NCI-H510A (cell line): ENCODE results near the gene RELN.
"Not testable (repeated sequence)": the region's sequence is repeated elsewhere in the genome, so short reads cannot be mapped to it uniquely, and the experiment has no call there.

Source experiments
- DNase-seq: peaks from one replicate; lab custom pipeline; 2025; lab: John Stamatoyannopoulos, UW

RELN gene

DNA sequence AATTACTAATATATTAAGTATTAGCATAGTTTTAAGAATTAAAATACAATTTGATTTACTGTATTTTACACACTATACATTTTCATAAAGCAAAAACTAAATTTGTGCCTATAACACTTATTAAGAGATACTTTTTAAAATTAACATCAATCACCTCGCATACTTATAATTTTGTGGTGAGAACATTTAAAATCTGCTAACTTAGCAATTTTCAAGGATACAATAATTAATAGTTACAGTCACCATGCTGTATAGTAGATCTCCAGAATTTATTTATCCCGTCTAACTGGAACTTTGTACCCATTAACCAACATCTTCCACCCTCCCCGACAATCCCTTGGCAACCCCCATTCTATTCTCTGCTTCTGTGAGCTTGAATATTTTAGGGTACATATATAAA, 47.5 kb downstream of the RELN start:
- DNase-seq = no peak

DNA sequence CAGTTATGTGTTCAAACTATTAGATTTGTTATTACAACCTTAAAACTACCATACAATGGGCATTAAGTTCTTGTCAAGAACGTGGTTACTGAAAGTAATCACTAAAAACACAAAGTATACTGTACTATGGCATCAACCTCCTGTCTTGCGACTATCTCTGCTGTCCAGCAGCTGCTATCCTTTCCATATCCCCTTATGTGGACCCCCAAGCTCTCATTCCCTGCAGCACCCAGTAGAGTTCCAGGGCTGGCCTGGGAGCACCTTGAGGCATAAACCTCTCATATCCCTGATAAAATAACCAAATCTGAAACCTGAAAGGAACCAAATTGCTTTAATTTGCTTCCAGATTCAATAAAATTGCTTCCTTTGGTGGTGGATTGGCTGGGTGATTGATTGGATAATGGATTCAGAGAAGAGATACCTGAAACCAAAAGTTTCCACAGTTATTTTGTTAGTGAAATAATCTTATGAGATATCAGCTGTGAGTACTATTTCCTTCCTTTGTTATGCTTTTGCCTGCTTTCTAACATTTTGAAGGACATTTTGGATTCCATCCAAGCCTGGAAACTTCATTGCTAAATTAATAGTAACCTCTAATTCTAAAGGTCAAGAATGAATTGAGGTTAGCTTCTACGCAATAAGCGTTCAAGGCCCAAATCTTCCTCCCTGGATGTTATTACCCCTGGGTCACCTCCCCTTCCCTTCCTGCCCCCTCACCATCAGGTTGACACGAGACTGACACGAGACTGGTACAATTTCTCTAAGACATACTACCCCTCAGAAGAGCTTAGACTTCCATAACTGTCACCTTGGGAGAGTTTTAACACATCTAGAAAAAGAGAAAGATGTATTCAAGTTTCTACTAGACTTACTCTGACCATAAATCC, 48.8 kb downstream of the RELN start:
- DNase-seq = no peak

DNA sequence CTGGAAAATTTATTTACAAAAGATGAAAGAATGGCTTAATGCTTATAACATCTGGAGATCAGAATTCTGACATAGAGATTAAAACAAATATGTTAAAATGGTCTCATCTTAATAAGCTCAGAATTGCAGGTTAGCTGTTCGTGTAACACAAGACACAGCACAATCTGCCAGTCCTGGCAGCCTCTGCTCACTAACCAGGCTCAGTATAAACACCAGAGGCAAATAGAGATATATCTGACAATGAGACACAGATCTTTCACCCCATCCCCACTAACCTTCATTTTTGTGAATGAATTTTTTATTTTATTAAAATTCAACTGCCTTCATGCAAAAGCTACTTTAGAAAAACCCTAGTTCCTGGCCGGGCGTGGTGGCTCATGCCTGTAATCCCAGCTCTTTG, 51.8 kb downstream of the RELN start:
- DNase-seq = no peak

DNA sequence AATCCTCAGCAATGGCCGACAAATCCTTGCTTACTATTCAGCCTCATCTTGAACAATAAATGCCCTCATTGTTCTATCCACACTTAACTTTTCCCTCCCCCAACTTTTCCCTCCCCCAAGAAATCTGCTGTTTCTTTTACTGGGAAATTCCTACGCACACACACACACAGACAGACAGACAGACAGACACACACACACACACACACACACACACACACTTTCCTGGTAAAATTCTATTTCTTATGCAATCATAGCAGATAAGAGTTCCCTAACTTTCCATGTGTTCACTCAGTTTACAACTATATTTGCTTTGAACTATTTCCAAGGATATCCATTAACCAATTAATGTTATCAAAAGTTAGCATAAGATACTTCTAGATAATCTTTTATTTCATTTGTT, 52.9 kb downstream of the RELN start:
- no peak for DNase-seq

DNA sequence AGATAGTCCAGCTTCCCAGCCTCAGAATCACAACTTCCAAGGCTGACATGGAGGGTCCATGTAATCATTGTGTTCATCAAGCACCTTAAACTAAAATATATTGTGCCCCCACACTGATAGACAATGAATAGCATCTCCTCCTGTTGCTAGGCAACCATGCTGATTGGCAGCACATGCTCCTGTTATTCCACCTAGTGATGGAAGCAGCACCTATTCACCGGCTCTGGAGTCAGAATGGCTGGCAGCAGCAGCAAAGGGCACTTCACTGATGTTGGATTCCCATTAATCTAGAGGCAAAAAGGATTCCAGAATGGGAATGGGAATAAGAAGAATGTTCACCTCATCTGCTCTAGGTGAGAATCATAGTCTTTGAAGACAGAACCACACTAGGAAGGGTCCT, 55.0 kb downstream of the RELN start:
- no peak for DNase-seq

DNA sequence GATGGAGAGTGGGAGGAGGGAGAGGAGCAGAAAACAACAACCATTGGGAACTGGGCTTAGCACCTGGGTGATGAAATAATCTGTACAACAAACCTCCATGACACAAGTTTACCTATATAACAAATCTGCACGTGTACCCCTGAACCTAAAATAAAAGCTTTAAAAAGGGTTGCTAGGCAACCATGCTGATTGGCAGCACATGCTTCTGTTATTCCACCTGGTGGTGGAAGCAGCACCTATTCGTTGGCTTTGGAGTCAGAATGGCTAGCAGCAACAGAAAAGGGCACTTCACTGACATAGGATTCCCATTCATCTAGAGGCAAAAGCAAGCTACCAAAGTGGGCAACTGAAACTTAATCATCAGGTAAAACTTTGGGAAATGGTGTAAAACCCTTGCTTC, 57.1 kb downstream of the RELN start:
- no peak for DNase-seq

DNA sequence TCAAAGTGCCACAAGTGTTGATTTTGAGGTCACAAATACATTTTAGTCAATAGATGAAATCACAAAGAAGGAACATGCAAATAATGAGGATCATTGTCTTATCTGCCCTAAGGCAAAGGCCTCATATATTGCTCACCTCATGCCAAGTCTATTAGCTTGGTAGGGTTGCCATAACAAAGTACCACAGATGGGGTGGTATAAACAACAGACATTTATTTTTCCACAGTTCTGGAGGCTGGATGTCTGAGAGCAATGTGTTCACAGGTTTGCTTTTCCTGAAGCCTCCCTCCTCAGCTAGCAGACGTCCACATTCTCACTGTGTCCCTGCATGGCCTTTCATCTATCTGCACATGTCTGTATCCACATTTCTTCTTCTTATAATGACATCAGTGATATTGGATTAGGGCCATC, 59.6 kb downstream of the RELN start:
- DNase-seq = no peak

DNA sequence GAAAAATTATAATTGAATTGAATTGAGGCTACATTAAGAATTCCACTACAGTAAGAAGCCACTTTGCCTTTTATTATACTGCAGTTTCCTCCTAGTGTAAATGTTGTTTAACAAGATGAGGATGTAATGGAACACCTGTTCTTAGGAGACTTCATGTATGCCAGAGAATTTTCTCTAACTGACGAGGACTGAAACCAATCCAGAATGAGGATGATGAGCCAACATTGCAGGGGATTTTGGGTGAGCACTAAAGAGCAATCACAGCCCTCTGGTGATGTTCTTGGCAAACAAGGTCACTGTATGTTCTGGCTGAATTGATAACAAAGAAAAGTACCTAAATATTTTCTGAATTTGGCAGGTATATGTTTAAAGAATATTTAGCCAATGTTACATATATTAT, 60.9 kb downstream of the RELN start:
- DNase-seq = no peak

DNA sequence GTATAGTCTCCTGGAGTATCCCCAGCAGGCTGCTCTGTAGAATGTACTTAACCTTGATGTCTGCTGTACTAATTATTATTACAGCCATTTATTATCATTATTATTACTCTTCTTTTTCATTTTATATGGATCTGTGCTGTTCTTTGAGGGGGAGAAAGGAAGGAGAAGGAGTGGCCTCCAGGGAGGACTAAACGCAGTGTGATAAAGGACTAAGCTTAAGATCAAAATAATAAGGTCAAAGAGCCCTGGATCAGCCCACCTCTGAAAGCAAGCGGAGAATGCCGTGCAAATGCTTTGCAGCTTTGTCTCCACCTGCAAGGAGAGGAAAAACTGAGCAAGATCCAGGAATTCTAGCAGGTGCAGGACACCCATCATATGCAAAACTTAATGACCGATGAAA, 65.3 kb downstream of the RELN start:
- DNase-seq = no peak

DNA sequence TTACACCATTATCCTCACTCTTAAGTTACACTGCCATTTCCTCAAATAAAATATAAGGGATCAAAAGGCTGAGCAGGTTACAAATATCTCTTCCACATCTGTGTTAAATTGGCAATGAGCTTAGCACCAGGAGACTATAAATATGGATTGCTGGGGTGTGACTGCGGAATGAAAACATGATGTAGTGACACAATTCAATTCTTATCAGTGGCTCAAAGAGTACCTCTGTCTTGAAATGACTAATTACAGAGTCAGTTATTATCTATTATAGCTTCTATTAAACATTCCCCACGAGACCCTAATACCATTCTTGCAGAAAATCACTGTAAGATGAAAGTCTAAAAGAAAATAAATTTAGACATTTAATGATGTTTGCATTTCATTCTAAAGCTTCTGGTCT, 67.1 kb downstream of the RELN start:
- DNase-seq = no peak

DNA sequence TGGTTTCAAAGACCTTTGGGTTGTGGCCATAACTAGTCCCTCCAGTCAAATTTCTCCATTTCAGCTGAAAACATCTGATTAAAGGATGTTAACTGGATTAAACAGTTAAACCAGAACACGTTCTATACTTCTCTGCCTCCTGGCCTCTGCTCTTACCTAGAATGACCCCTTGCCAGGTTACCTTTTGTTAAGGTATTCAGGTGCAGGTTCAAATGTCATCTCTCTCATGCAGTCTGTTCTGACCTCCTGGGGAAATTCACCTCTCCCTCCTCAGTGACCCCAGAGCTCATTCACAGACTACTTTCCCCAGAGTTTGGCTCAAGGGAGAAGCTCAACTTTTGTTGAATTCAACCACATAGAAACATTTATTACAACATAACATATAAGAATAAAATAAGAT, 67.8 kb downstream of the RELN start:
- DNase-seq = no peak

DNA sequence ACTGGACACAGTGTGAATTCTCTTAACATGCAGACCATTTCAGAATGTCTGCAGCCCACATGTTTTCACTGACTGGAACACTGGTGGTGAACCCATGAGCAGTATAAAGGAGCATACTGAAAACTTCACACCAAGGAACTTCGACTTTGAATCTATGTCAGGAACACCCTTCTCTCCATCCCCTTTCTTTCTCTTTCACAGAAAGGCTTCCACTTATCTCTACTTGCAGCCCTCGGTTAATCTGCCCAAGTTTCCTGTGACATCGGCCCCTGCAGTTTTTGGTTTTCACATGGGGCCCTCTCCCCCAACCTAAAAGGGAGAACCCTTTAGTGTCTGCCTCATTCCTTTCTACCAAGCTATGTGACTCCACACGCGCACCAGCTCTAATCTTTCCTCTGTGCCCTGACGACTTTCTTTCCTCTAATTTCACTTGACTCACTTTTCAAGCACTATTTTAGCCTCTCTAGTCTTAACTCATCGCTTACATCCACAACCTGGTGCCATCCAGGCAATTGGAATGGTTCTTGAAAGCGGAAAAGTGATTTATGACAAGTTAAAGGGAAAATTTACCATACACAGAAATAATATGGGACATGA, 70.1 kb downstream of the RELN start:
- DNase-seq = no peak

DNA sequence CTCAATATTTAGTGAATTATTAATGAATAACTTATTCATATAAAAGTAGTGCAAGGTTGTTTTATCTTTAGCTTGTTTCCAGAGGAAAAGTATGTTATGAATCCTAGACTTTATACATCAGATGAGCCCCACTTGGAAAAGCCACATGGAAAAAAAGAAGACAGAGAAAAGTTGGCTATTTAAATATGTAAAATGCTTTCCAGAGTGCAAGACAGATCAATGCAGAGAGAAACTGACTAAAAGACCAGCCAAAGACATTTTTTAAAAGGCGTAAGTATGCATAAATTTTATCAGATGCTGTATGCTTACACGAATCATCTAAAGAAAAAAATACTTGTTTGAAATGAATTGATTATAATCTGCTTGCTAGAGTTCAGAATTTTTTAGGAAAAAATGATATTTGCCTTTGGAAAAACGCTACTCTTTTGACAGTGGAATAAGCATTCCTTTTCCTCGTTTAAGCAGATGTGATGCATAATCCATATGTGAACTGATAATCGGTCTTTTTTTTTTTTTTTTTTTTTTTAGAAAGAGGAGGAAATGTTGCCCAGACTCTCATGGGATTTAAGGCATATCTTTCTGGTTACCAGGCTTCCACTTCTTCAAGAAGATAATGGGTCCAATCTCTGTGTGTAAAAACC, 70.7 kb downstream of the RELN start:
- DNase-seq = no peak

DNA sequence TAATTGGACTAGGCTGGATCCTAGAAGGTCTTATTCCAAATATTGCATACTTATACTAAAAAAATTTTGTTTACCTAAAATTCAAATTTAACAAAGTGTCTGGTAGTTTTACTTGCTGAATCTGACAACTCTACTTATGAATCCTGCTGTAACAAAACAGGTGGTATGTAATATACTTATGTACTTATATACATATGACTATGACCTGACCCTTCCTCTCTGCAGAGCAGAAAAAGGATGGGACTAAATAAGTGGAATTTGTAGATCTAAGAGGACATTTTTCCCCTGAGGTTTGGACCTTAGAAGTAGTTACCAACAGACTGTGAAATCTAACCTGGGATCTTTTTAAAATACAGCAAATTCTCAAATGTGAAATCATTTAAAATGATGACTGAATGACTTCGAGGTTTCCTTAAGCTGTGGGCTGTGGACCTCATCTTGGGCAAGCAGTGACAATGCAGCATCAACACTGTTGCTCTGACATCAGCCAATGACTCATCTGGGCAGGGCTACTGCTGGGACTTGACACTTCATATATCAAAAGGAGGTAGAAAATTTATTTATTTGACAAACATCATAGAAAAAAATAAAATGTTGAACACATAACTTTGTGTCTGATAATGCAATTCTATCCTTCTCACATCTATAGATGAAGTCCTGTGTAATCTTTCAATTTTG, 73.6 kb downstream of the RELN start:
- no peak for DNase-seq

DNA sequence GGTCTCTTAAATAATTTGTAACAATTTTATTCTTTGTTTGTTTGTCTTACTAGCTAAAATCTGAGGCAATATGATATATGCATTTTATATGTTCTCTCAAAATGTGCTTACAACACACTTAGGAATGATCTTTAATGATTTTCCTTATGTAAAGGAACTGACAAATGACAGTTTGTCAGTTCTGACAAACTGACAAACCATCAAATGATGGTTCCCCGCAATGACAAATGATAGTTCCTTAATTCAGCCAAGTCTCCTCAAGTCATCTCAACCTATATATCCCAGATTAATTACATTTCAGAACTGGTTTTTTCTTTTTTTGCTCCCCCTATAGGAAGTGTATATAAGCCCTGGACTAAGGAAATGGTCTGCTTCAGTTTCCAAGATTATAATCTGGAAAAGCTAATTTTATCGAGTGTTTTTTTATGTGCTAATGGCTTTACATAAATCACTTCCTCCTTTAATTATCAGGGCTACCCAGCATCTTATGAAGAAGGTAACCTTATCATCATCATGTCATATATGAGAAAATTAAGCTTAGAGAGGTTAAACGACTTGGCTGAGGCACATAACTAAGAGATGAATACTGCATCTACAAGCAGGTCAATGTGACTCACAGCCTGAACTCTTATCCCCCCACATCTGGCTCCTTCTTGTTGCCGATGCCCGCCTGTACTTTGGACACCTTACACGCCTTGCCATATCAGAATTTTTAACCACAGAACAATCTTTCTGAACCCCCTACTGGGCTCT, 75.1 kb downstream of the RELN start:
- DNase-seq = no peak

DNA sequence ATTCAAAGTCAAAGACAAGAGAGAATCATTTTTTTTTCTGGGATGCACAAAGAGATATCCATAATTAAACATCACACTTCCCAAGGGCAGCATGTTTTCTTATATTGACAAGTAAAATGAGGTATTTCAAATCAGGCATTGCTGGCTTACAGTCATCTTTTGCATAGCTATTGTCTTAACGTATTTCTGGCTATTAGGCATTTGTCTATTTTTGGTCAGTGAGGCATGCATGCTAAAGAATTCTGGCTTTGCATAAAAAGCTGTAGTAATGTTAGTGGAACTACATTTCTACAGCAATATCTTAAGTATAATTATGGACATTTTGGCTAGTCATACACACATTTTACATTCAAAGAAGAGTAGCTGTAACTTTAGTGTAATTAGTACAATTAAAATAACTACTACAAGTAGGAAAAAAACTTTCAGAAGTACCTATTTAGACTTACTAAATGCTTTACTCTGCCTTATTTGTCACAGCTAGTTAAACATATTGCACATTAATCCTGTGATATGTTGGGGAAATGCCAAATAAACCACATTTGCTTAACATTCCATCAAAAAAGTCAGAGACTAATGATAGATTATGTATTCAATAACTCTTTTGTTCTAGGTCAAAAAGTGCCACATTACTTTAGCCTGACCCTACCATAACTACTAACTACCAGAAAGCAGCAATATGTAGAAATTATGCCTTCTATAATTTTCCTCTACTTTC, 76.4 kb downstream of the RELN start:
- no peak for DNase-seq

DNA sequence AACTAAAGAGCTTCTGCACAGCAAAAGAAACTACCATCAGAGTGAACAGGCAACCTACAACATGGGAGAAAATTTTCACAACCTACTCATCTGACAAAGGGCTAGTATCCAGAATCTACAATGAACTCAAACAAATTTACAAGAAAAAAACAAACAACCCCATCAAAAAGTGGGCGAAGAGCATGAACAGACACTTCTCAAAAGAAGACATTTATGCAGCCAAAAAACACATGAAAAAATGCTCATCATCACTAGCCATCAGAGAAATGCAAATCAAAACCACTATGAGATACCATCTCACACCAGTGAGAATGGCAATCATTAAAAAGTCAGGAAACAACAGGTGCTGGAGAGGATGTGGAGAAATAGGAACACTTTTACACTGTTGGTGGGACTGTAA, 78.4 kb downstream of the RELN start:
- not testable (repeated sequence) for DNase-seq

DNA sequence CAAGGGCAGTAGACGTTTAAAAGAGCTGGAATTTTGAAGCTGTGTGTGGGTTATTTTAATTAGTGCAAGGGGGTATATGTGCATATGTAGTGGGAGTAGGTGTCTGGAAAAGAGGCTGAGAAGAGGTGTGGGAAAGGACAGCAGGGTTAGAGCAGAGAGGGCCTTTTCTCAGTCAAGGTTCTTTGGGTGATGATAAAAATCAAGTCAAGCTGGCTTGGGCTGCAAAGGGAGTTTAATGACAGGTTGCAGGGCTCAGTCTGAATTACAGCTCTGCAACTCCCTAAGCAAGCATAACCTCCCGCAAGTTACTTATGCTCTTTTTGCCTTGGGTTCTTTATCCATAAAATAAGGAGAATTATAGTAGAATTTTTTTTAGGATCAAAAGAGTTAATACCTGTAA, 83.5 kb downstream of the RELN start:
- no peak for DNase-seq

DNA sequence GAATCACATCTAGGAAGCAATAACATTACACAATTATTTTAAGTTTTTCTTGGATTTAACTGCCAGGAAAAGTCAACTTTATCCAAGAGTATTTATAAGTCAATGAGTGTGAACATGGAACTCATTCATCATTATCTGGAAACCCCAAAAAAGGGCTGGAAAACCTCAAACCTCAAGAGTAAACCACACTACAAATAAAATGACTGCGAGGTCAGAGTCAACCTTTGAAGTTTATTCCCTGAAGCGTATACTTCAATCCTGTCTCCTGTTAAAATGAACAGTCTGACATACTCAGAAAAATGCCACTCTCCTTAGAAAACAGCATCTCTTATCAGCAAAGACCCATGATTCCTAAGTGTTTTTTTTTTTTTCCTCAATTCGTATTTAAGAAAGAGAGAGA, 86.5 kb downstream of the RELN start:
- no peak for DNase-seq

DNA sequence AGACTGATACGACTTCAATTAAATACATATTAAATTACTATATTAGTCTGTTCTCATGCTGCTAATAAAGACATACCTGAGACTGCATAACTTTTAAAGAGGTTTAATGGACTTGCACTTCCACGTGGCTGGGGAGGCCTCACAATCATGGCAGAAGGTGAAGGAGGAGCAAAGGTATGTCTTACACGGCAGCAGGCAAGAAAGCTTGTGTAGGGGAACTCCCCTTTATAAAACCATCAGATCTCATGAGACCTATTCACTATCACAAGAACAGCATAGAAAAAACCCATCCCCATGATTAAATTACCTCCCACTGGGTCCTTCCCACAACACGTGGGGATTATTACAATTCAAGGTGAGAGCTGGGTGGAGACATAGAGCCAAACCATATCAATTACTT, 92.6 kb downstream of the RELN start:
- DNase-seq = not testable (repeated sequence)
